ENCODE data around the gene PPP1R14B.

PPP1R14B gene

GRCh38 chr11:64232182-64232966 lies 14.4 kb downstream of the PPP1R14B start:
- no peak for TF ChIP-seq POLR2AphosphoS5 (IDR thresholded peaks at IDR 0.05; ENCODE audit: low read depth)
- no peak for TF ChIP-seq CTCF (IDR thresholded peaks at IDR 0.05; ENCODE audit: insufficient read depth, low read length)
- TF ChIP-seq SPI1 (IDR thresholded peaks at IDR 0.05; ENCODE audit: borderline replicate concordance, low read depth) = no peak
- no peak for TF ChIP-seq REST (IDR thresholded peaks at IDR 0.05; ENCODE audit: insufficient replicate concordance, low read depth)
- no peak for TF ChIP-seq GABPA (IDR thresholded peaks at IDR 0.05; ENCODE audit: low read depth)
- DNase-seq (ENCODE audit: low read depth in 1 of 2, low spot score in 1 of 2) = no peak
- H3K27ac ChIP-seq (replicated peaks) = no peak overlapping the region
- H3K4me3 ChIP-seq (replicated peaks; ENCODE audit: insufficient read depth, low read length) = no peak overlapping the region
- no peaks in the 10 kb centered on the region for H3K27me3 ChIP-seq (ENCODE audit: insufficient read depth, poor library complexity, severe bottlenecking)

GRCh38 chr11:64231546-64231945 lies 15.2 kb downstream of the PPP1R14B start:
- DNase-seq (ENCODE audit: low read depth in 1 of 2, low spot score in 1 of 2) = no peak
- TF ChIP-seq POLR2AphosphoS5 (IDR thresholded peaks at IDR 0.05; ENCODE audit: low read depth) (no peak), SPI1 (IDR thresholded peaks at IDR 0.05; ENCODE audit: borderline replicate concordance, low read depth) (no peak)
- H3K4me3 ChIP-seq (replicated peaks; ENCODE audit: insufficient read depth, low read length) = no peak overlapping the region; the same call in 1 of the 2 replicates
- no peaks in the 10 kb centered on the region for H3K27me3 ChIP-seq (ENCODE audit: insufficient read depth, poor library complexity, severe bottlenecking)
- H3K27ac ChIP-seq (replicated peaks) = no peak overlapping the region

GRCh38 chr11:64230985-64231365 lies 15.8 kb downstream of the PPP1R14B start:
- Histone ChIP-seq H3K27me3 (ENCODE audit: insufficient read depth, poor library complexity, severe bottlenecking) (no peaks in the 10 kb centered on the region), H3K27ac (replicated peaks) (peak overlapping the region; percentile 79), H3K4me3 (replicated peaks; ENCODE audit: insufficient read depth, low read length) (peak overlapping the region; percentile 73)
- DNase-seq (ENCODE audit: low read depth in 1 of 2, low spot score in 1 of 2) = peak in 1 of 2 experiments; percentile 72
- TF ChIP-seq GABPA (IDR thresholded peaks at IDR 0.05; ENCODE audit: low read depth) (no peak), POLR2AphosphoS5 (IDR thresholded peaks at IDR 0.05; ENCODE audit: low read depth) (no peak)

GRCh38 chr11:64230171-64230984 lies 16.4 kb downstream of the PPP1R14B start, which contains the start of gene DNAJC4:
Gene DNAJC4, plus strand, starts transcription at chr11:64230548. Its CDS starts 307 bp downstream, at chr11:64230855.
- H3K27ac ChIP-seq (replicated peaks) = peak within 1 kb of the TSS; percentile 79

GRCh38 chr11:64229744-64230170 lies 17.0 kb downstream of the PPP1R14B start:
- TF ChIP-seq REST (IDR thresholded peaks at IDR 0.05; ENCODE audit: insufficient replicate concordance, low read depth) (no peak), GABPA (IDR thresholded peaks at IDR 0.05; ENCODE audit: low read depth) (no peak), SPI1 (IDR thresholded peaks at IDR 0.05; ENCODE audit: borderline replicate concordance, low read depth) (no peak), CTCF (IDR thresholded peaks at IDR 0.05; ENCODE audit: insufficient read depth, low read length) (no peak), POLR2AphosphoS5 (IDR thresholded peaks at IDR 0.05; ENCODE audit: low read depth) (no peak)
- Histone ChIP-seq H3K4me3 (replicated peaks; ENCODE audit: insufficient read depth, low read length) (peak overlapping the region; percentile 73), H3K27ac (replicated peaks) (peak overlapping the region; percentile 79), H3K27me3 (ENCODE audit: insufficient read depth, poor library complexity, severe bottlenecking) (no peaks in the 10 kb centered on the region)
- no peak for DNase-seq (ENCODE audit: low read depth in 1 of 2, low spot score in 1 of 2)

More at GRCh38 chr11:64230171-64230984, 16.4 kb downstream of the PPP1R14B start, which contains the start of gene DNAJC4:
- TF ChIP-seq POLR2AphosphoS5 (IDR thresholded peaks at IDR 0.05; ENCODE audit: low read depth) (peak; percentile 50; the same call in 1 of the 2 replicates), GABPA (IDR thresholded peaks at IDR 0.05; ENCODE audit: low read depth) (no peak)
- peak within 1 kb of the TSS; percentile 73 for H3K4me3 ChIP-seq (replicated peaks; ENCODE audit: insufficient read depth, low read length)
- no peaks in the 10 kb centered on the region for H3K27me3 ChIP-seq (ENCODE audit: insufficient read depth, poor library complexity, severe bottlenecking)
- DNase-seq (ENCODE audit: low read depth in 1 of 2, low spot score in 1 of 2) = peak; percentile 84 to 93
